ENCODE data around the gene RNU5B-1. TPM values are rescaled to one million over a fixed set of nuclear protein-coding genes. Genes with fewer than 3 reads are reported as not detected.
A peak's percentile ranks its signal among the peaks of the same experiment; 100 is the strongest.

The RNU5B-1 gene
- total RNA-seq, 1 donor from 2014 or later, result 47.6 TPM

DNA sequence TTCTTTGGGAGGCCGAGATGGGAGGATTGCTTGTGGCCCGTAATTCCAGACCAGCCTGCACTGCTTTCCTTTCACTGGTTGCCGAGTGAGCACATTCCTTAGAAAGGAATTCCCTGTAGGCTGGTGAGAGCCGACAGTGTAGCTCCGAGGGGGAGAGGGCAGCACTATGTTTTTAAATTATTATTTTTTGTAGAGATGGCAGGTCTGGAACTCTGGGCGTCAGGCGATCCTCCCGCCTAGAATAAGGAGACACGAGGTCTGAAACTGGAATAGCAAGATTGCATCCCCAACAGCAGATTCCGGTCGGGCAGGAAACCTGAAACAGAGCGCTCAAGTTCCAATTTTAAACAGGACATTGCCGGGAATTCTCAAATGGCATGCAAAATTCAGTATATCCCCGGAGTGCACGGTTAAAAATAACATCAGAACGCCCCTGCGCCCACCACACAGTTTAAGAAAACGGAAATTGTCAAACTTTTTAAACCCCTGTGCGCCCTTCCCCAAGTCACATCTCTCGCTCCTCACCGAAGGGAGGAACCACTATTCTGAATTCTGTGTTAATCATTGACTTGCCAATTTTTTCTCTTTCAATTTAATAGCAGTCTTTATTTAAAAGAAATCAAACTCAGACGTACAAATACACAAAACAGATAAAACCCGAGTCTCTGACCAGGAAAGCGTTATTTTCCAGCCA is 643 bp upstream of the RNU5B-1 start:
- H3K27me3 ChIP-seq (ENCODE audit: low read depth), result no peaks in the 10 kb centered on the region
- TF ChIP-seq, protein P1, sequence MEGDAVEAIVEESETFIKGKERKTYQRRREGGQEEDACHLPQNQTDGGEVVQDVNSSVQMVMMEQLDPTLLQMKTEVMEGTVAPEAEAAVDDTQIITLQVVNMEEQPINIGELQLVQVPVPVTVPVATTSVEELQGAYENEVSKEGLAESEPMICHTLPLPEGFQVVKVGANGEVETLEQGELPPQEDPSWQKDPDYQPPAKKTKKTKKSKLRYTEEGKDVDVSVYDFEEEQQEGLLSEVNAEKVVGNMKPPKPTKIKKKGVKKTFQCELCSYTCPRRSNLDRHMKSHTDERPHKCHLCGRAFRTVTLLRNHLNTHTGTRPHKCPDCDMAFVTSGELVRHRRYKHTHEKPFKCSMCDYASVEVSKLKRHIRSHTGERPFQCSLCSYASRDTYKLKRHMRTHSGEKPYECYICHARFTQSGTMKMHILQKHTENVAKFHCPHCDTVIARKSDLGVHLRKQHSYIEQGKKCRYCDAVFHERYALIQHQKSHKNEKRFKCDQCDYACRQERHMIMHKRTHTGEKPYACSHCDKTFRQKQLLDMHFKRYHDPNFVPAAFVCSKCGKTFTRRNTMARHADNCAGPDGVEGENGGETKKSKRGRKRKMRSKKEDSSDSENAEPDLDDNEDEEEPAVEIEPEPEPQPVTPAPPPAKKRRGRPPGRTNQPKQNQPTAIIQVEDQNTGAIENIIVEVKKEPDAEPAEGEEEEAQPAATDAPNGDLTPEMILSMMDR (IDR thresholded peaks at IDR 0.05), result no peak
- H3K9me3 ChIP-seq, result no peaks in the 10 kb centered on the region
- H3K36me3 ChIP-seq, result no peaks in the 10 kb centered on the region
- intact Hi-C loops (cut with DNase I), result no loop called here
- H3K27ac ChIP-seq, result peak overlapping the region; percentile 97
- peak; percentile 65 to 78 for ATAC-seq
- peaks cover 14% of the 10 kb centered on the region for H3K4me1 ChIP-seq
- H3K4me3 ChIP-seq, result peak overlapping the region; percentile 63
- no peak for DNase-seq

DNA sequence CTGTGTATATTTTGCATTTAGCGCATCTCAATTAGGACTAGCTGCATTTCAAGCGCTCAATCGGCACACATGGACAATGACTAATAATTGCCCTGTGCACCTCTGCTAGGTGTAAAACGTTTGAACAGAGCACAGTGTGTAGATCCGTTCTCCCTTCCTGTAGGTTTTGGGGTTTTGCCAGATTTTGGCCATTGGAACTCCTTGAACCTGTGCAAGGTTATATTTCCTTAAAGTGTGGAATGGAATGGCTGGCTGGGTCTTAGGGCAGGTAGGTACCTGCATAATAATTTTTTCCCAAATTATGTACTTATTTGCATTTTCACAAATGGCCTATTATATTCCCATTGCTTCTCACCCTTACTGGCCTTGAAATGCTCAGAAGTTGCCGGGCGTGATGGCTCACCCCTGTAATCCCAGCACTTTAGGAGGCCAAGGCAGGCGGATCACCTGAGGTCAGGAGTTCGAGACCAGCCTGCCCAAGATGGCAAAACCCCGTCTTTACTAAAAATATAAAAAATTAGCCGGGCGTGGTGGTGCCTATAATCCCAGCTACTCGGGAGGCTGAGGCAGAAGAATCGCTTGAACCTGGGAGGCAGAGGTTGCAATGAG is 777 bp downstream of the RNU5B-1 start:
- Histone ChIP-seq H3K9me3 (no peaks in the 10 kb centered on the region), H3K27me3 (ENCODE audit: low read depth) (no peaks in the 10 kb centered on the region), H3K27ac (peak overlapping the region; percentile 97), H3K4me3 (peak overlapping the region; percentile 63), H3K36me3 (no peaks in the 10 kb centered on the region), H3K4me1 (peaks cover 14% of the 10 kb centered on the region)
- no peak for DNase-seq
- peak; percentile 7 to 31 for ATAC-seq
- TF ChIP-seq, protein P1 (IDR thresholded peaks at IDR 0.05), result no peak
- intact Hi-C loops (cut with DNase I), result no loop called here

DNA sequence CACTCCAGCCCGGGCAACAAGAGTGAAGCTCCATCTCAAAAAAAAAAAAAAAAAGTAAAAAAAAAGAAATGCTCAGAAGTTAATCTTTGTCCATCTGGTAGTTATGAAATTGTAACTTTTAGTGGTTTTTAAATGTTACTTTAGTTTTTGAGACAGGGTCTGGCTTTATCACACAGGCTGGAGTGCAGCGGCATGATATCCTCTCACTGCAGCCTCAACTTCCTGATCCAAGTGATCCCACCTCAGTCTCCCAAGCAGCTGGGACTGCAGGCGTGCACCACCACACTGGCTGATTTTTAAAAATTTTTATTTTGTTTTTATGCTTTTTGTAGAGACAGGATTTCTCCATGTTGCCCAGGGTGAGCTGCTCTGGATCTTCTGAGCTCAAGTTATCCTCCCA is 1.3 kb downstream of the RNU5B-1 start:
- Histone ChIP-seq H3K9me3 (no peaks in the 10 kb centered on the region), H3K27me3 (ENCODE audit: low read depth) (no peaks in the 10 kb centered on the region), H3K4me1 (peaks cover 14% of the 10 kb centered on the region), H3K4me3 (no peak overlapping the region), H3K27ac (peak overlapping the region; percentile 14), H3K36me3 (no peaks in the 10 kb centered on the region)
- no peak for ATAC-seq
- TF ChIP-seq, protein P1 (IDR thresholded peaks at IDR 0.05), result no peak
- no peak for DNase-seq
- intact Hi-C loops (cut with DNase I), result no loop called here

DNA sequence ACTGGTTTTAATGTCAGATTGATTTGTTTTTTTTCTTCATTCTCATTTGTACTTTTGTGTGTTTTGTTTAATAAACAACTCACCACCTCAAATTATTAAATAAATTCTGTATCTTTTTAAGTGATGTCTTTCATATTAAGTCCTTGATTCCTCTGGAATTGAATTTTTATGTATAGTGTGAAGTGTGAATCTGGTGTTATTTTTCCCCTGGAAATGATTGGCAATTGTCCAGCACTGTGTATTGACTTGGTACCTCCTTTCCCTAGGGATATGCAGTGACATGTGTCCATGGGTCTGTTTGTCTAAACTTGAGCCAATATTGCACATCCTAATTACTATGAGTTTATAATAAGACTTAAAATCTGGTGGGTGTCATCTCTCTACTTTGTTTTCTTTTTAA is 2.1 kb downstream of the RNU5B-1 start:
- TF ChIP-seq, protein P1 (IDR thresholded peaks at IDR 0.05), result no peak

DNA sequence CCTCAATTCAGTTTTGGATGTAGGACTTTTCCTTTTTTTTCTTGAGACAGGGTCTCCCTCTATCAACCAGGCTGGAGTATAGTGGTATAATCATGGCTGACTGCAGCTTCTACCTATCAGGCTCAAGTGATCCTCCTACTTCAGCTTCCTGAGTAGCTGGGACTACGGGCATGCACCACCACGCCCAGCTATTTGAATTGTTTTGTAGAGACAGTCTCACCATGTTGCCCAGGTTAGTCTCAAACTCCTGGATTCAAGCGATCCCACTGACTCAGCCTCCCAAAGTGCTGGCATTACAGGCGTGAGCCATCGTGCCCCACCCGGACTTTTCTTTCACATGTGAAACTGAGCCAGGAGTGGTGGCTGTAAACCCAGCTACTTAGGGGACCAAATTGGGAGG is 3.5 kb downstream of the RNU5B-1 start:
- Histone ChIP-seq H3K9me3 (no peaks in the 10 kb centered on the region), H3K4me1 (peaks cover 14% of the 10 kb centered on the region), H3K36me3 (no peaks in the 10 kb centered on the region), H3K27me3 (ENCODE audit: low read depth) (no peaks in the 10 kb centered on the region), H3K27ac (no peak overlapping the region), H3K4me3 (no peak overlapping the region)
- intact Hi-C loops (cut with DNase I), result no loop called here
- DNase-seq, result peak; percentile 12
- TF ChIP-seq, protein P1 (IDR thresholded peaks at IDR 0.05), result no peak
- no peak for ATAC-seq

More for the DNA sequence above, 2.1 kb downstream of the RNU5B-1 start:
- intact Hi-C loops (cut with DNase I), result no loop called here
- ATAC-seq (no peak), DNase-seq (no peak)
- H3K36me3 ChIP-seq, result no peaks in the 10 kb centered on the region
- no peaks in the 10 kb centered on the region for H3K9me3 ChIP-seq
- no peak overlapping the region for H3K4me3 ChIP-seq
- no peaks in the 10 kb centered on the region for H3K27me3 ChIP-seq (ENCODE audit: low read depth)
- peaks cover 14% of the 10 kb centered on the region for H3K4me1 ChIP-seq
- H3K27ac ChIP-seq, result no peak overlapping the region
